Measurements from ENCODE around the gene E2F6. TPM values are rescaled to one million over a fixed set of nuclear protein-coding genes. Genes with fewer than 3 reads are reported as not detected.

E2F6 gene, protein sequence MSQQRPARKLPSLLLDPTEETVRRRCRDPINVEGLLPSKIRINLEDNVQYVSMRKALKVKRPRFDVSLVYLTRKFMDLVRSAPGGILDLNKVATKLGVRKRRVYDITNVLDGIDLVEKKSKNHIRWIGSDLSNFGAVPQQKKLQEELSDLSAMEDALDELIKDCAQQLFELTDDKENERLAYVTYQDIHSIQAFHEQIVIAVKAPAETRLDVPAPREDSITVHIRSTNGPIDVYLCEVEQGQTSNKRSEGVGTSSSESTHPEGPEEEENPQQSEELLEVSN
- total RNA-seq, result 13.7 and 14.5 TPM in 2 replicates

DNA sequence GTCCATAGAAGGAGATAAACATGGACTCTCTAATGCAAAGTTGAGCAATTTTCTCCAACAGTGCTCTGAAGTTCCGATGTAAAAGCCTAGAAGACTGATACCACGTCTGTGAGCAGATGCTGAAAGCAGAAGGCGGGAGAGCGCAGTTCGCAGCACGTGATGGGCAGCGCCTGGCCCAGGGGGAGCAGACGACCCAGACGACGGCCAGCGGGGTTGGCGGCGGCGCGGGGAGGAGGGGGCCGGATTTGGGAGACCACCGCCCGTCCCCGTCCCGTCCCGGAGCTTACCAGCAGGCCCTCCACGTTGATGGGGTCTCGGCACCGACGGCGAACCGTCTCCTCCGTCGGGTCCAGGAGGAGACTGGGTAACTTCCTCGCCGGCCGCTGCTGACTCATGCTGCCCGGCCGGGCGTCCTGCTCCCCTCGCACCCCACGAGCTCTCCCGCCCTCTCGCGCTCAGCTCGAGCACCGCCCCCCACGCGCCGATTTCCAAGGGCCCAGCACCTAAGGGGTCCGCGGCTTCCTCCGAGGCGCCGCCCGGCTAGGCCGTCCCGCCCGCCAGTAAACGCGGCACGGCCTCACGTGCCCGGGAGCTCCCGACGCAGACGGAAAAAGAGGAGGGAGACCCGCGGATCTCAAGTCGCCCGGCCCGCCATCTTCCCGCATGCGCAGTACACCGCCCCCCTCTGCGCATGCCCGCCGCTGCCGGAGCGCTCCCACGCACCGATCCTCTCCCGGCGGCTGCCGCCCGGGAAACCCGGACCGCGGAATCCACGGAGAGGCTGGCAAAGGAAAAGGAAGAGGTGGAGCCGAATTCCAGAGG lies at the start of gene E2F6:
Gene E2F6, minus strand, starts transcription at position 677 of the 822 bp plus-strand sequence. Its CDS starts 282 bp downstream, at position 395.

Other genes with a start within 250 kb of the E2F6 start
- gene ROCK2, start 121.5 kb downstream of the E2F6 start, total RNA-seq, result 58.7 and 66.1 TPM in 2 replicates
- 0.11 and 0.26 TPM in 2 replicates for gene GREB1, start 67.9 kb upstream of the E2F6 start, total RNA-seq
- not detected in 2 replicates for gene NTSR2, start 204.0 kb upstream of the E2F6 start, total RNA-seq